ENCODE data around the gene CORO6.

- TF ChIP-seq TCF7L2 (IDR thresholded peaks at IDR 0.05; ENCODE audit: low read depth, low read length): no peak
- no peak for TF ChIP-seq CTCF (IDR thresholded peaks at IDR 0.05)
- no peak for TF ChIP-seq REST (IDR thresholded peaks at IDR 0.05; ENCODE audit: insufficient read depth in 1 of 2, low read depth in 2 of 2, low read length in 1 of 2)
Observed at GRCh38 chr17:29603109-29603674, 19.5 kb downstream of the CORO6 start.

All from Panc1 (cell line).